ENCODE results near the gene CCDC138.
A peak's percentile ranks its signal among the peaks of the same experiment; 100 is the strongest.

The CCDC138 gene

DNA sequence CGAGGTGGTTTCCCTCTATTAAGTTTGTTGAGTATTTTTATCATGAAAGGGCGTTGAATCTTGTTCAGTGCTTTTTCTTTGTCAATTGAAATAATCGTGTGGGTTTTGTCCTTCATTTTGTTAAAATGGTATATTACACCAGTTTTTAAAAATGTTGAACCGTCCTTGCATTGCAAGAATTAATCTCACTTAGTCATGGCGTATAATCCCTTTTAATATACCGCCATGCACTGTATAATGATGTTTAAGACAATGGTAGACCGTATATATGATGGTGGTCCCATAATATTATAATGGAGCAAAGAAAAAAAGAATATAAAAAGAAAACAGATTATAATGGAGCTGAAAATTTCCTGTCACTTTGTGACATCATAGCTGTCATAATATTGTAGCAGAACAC is 50.6 kb downstream of the CCDC138 start:
- no peak for DNase-seq (ENCODE audit: low read depth in 1 of 2, low spot score in 1 of 2)
- TF ChIP-seq JUND (IDR thresholded peaks at IDR 0.05; ENCODE audit: low read depth), result no peak
- in situ Hi-C loops (cut with HindIII; ENCODE audit: low pct_unique_long_range_greater_than_20kb, low sequenced_read_pairs), result no loop called here

DNA sequence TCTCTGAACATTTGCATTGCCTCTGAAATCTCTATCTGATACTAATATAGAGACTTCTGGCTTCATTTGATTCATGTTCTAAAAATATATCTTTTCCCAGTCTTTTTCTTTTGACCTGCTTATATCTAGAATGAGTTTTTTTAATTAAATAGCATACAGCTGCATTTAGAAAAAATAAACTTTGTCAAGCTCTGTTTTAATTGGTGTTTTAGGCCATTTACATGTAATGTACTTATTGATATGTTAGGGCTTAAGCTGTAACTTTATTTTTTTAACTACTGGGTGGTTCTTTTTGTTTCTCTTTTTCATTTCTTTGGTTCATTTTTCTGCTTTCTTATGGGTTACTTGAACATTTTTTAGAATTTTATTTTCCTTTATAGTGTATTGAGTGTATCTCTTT is 54.9 kb downstream of the CCDC138 start:
- in situ Hi-C loops (cut with HindIII; ENCODE audit: low pct_unique_long_range_greater_than_20kb, low sequenced_read_pairs), result no loop called here
- no peak for TF ChIP-seq JUND (IDR thresholded peaks at IDR 0.05; ENCODE audit: low read depth)

DNA sequence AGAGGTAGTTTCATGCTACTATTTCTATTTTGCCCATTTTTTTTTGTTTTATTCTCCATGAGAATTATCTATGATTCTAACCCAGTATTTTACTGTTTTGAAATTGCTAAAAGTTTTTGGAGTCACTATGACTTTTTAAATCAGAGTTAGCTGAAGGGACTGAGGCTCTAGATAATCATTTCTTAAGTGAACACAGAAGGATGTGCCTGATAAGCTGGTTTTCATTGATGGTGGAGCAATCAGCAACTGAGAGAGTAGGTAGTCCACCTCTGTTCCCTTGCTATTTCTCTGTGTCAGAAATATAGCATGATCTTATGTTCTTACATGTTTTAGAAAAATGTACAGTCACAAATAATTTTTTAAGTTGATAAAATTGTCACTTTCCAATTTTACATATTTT is 59.4 kb downstream of the CCDC138 start:
- in situ Hi-C loops (cut with HindIII; ENCODE audit: low pct_unique_long_range_greater_than_20kb, low sequenced_read_pairs), result no loop called here
- TF ChIP-seq JUND (IDR thresholded peaks at IDR 0.05; ENCODE audit: low read depth), result no peak
- no peak for DNase-seq (ENCODE audit: low read depth in 1 of 2, low spot score in 1 of 2)

More for the DNA sequence above, 54.9 kb downstream of the CCDC138 start:
- no peak for DNase-seq (ENCODE audit: low read depth in 1 of 2, low spot score in 1 of 2)

DNA sequence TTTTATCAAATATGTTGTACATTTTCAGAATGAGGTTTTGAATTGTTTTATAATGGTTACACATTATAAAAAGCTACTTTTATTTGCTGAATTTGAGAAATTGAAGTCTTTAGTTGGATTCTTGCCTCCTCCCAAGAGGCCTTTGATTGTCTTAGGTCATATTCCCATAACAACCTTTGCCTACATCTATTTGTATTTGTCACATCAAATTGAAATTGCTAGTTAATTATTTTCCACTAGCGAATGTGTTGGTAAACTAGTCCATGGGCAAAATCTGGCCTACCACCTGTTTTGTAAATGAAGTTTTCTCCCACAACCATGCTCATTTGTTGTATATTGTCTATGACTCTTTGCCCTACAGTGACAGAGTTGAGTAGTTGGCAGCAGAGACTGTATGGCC is 60.4 kb downstream of the CCDC138 start:
- no peak for DNase-seq (ENCODE audit: low read depth in 1 of 2, low spot score in 1 of 2)
- no peak for TF ChIP-seq JUND (IDR thresholded peaks at IDR 0.05; ENCODE audit: low read depth)
- in situ Hi-C loops (cut with HindIII; ENCODE audit: low pct_unique_long_range_greater_than_20kb, low sequenced_read_pairs), result no loop called here

DNA sequence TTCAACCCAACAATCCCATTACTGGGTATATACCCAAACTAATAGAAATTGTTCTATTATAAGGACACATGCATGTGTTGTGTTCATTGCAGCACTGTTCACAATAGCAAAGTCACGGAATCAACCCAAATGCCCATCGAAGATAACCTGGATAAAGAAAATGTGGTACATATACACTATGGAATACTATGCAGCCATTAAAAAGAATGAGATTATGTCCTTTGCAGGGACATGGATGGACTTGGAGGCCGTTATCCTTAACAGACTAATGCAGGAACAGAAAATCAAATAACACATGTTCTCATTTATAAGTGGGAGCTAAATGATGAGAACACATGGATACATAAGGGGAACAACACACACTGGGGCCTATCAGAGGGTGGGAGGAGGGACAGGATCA is 65.8 kb downstream of the CCDC138 start:
- DNase-seq (ENCODE audit: low read depth in 1 of 2, low spot score in 1 of 2), result no peak
- in situ Hi-C loops (cut with HindIII; ENCODE audit: low pct_unique_long_range_greater_than_20kb, low sequenced_read_pairs), result no loop called here
- no peak for TF ChIP-seq JUND (IDR thresholded peaks at IDR 0.05; ENCODE audit: low read depth)

DNA sequence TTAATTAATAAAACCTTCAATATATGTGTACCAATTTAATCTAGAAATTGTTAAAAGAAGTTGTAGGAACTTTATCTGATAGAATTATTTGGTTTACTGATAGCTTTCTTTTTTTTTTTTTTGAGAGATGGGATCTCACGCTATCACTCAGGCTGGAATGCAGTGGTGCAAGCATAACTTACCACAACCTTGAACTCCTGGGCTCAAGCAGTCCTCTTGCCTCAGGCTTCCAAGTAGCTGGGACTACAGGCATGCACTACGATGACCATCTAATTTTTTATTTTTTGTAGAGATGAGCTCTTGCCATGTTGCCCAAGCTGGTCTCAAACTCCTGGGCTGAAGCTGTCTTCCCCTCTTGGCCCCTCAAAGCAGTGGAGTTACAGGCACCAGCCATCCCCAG is 66.8 kb downstream of the CCDC138 start:
- no peak for TF ChIP-seq JUND (IDR thresholded peaks at IDR 0.05; ENCODE audit: low read depth)
- in situ Hi-C loops (cut with HindIII; ENCODE audit: low pct_unique_long_range_greater_than_20kb, low sequenced_read_pairs), result no loop called here
- no peak for DNase-seq (ENCODE audit: low read depth in 1 of 2, low spot score in 1 of 2)

DNA sequence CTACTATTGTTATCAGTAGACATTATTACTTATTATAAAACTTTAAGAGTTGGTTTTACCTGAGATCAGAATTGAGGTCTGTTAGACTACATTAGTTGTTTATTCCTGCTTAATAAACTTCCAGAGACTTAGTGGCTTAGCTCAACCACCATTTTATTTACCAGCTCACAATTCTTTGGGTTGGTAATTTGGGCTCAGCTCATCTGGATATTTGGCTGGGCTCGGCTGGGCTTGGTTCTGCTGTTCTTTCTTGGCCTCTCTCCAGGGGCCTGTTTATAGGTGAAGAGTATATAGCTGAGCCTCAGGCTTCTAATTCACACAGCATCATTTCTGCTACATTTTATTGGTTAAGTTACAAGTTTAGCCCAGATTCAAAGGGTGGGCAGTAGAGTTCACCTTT is 67.9 kb downstream of the CCDC138 start:
- in situ Hi-C loops (cut with HindIII; ENCODE audit: low pct_unique_long_range_greater_than_20kb, low sequenced_read_pairs), result no loop called here
- TF ChIP-seq JUND (IDR thresholded peaks at IDR 0.05; ENCODE audit: low read depth), result no peak
- DNase-seq (ENCODE audit: low read depth in 1 of 2, low spot score in 1 of 2), result no peak

DNA sequence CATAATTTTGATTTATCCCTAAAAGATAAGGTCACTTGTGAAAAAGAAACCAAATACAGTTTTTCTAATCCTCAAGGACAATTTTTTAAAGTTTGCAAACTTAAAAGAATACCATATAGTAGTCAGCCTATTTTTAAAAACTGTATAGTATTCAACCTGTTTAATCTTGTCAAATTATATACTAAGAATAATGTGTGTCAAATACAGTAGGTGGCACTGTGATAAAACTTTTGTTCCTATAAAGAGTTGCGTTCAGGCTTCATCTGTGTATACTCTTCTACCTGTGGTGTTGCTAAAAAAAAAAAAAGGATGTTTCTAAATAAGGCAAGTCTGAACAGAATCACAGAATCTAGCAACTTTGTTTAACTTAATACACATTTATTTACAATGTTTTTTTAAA is 68.6 kb downstream of the CCDC138 start:
- peak in 1 of 2 experiments; percentile 41 for DNase-seq (ENCODE audit: low read depth in 1 of 2, low spot score in 1 of 2)
- in situ Hi-C loops (cut with HindIII; ENCODE audit: low pct_unique_long_range_greater_than_20kb, low sequenced_read_pairs), result no loop called here
- TF ChIP-seq JUND (IDR thresholded peaks at IDR 0.05; ENCODE audit: low read depth), result no peak

DNA sequence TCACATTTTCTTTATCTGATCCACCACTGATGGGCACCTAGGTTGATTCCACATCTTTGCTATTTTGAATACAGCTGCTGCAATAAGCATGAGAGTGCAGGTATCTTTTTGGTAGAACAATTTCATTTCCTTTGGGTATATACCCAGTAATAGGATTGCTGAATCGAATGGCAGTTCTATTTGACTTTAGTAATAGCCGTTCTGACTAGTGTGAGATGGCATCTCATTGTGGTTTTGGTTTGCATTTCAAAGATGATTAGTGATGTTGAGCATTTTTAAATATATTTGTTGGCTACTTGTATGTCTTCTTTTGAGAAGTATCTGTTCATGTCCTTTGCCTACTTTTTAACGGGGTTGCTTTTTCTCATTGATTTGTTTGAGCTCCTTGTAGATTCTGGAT is 72.3 kb downstream of the CCDC138 start:
- no peak for TF ChIP-seq JUND (IDR thresholded peaks at IDR 0.05; ENCODE audit: low read depth)
- no peak for DNase-seq (ENCODE audit: low read depth in 1 of 2, low spot score in 1 of 2)
- in situ Hi-C loops (cut with HindIII; ENCODE audit: low pct_unique_long_range_greater_than_20kb, low sequenced_read_pairs), result no loop called here

DNA sequence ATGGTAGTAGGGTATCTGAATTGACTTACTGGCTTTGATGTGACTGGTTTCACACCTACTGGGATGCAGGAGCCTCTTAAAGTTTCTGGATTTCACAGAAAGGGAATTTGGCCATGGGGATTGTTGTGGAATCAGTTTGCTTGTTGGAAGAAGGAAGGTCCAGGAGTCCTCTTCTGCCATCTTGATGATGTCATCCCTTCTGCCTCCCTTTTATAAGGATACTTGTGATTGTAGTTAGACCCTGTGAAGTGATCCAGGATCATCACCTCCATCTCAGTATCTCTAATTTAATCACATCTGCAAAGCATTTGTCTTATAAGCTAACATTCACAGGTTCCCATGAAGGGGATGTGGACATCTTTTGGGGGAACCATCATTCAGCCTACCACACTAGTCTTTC is 79.5 kb downstream of the CCDC138 start:
- TF ChIP-seq JUND (IDR thresholded peaks at IDR 0.05; ENCODE audit: low read depth), result no peak
- in situ Hi-C loops (cut with HindIII; ENCODE audit: low pct_unique_long_range_greater_than_20kb, low sequenced_read_pairs), result no loop called here
- DNase-seq (ENCODE audit: low read depth in 1 of 2, low spot score in 1 of 2), result no peak

DNA sequence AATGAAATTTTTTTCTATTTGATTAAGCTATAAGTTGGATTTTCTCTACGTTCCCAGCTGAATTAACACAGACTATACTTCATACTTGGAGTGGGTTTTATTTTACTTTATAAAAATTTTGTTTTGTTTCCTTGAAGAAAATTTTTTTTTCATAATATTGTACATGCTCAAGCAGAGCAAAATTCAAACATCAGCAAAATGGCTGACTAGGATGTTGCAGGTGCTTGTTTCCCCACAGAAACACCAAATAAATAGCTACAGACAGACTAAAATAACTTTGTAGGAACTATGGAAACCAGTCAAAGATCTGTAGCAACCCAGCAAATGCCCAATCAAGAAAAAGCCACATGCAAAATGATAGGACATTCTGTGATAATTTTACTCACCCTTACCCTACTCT is 82.3 kb downstream of the CCDC138 start:
- TF ChIP-seq JUND (IDR thresholded peaks at IDR 0.05; ENCODE audit: low read depth), result no peak
- DNase-seq (ENCODE audit: low read depth in 1 of 2, low spot score in 1 of 2), result no peak
- in situ Hi-C loops (cut with HindIII; ENCODE audit: low pct_unique_long_range_greater_than_20kb, low sequenced_read_pairs), result no loop called here

DNA sequence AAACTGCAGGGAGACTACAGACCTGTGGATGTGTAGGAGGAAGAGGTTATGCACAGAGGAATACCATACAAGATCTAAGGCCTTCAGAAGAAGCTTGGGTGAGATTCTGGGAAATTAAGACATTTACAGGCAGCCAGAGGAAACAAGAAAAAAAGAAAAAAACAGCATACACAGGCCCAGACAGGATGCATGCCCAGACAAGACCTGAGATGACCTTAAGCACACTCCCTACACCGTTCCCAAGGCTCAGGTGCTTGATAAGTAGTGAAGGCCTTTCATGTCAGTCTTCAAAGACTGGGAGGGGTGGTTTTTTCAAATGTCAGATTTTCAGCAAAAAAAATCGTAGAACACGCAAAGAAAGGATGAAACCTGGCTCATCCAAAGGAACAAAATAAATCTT is 83.0 kb downstream of the CCDC138 start:
- in situ Hi-C loops (cut with HindIII; ENCODE audit: low pct_unique_long_range_greater_than_20kb, low sequenced_read_pairs), result no loop called here
- TF ChIP-seq JUND (IDR thresholded peaks at IDR 0.05; ENCODE audit: low read depth), result no peak
- no peak for DNase-seq (ENCODE audit: low read depth in 1 of 2, low spot score in 1 of 2)

DNA sequence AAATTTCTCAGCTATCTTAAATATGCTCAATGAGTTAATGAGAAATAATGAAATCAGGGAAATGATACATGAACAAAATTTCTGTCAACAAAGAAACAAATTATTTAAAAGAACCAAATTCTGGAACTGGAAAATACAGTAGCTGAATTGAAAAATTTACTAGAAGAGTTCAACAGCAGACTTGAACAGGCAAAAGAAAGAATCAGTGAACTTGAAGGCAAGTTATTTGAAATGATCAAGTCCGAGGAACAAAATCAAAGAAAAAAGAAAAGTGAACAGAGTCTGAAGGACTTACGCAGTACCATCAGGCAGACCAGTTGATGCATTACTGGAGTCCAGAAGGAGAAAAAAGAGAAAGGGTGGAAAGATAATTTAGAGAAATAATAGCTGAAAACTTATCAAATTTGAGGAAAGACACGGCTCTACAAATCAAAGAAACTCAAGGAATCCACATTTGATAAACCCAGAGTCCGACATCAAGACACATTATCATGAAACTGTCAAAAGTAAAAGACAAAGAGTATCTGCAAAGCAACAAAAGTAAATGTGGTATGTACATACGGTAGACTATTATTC is 83.6 kb downstream of the CCDC138 start:
- DNase-seq (ENCODE audit: low read depth in 1 of 2, low spot score in 1 of 2), result no peak
- TF ChIP-seq JUND (IDR thresholded peaks at IDR 0.05; ENCODE audit: low read depth), result no peak

DNA sequence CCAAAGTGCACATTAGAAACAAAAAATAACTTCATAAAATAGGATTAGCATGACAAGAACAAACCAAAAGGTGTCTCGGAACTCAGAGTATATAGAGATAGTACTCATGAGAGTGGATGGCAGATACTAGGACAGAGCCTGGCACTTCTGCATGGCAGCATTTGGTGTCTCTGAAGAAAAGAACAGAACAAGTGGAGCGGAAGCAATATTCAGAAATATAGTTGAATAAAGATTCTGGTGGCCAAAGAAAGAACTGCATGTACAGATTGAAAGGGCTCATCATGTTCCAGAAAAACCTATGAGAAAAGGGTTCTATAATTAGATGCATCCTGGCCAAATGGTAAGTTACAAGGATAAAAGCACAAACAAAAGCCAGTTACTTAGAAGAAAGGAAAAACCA is 90.9 kb downstream of the CCDC138 start:
- in situ Hi-C loops (cut with HindIII; ENCODE audit: low pct_unique_long_range_greater_than_20kb, low sequenced_read_pairs), result no loop called here
- TF ChIP-seq JUND (IDR thresholded peaks at IDR 0.05; ENCODE audit: low read depth), result no peak

More for the DNA sequence above, 83.6 kb downstream of the CCDC138 start:
- in situ Hi-C loops (cut with HindIII; ENCODE audit: low pct_unique_long_range_greater_than_20kb, low sequenced_read_pairs), result no loop called here

More for the DNA sequence above, 90.9 kb downstream of the CCDC138 start:
- no peak for DNase-seq (ENCODE audit: low read depth in 1 of 2, low spot score in 1 of 2)
